Panc1 (cell line): Measurements from ENCODE around the gene GABRB1.

Experiments
- CTCF ChIP-seq: fragments of 450-650 bp; IDR thresholded peaks from 2 replicates; pipeline ENCODE4 v1.5.1; 2017; ENCODE audit warnings: mild to moderate bottlenecking
- POLR2AphosphoS5 ChIP-seq: IDR thresholded peaks from 2 replicates; pipeline ENCODE4 v1.6.1; 2012; ENCODE audit warnings: mild to moderate bottlenecking, low read depth, low read length, moderate library complexity
- SIN3A ChIP-seq: IDR thresholded peaks from 2 replicates; pipeline ENCODE4 v1.6.1; 2012; ENCODE audit warnings: low read depth, mild to moderate bottlenecking, low read length, moderate library complexity, borderline replicate concordance; ENCODE audit not compliant: insufficient read depth
- TF ChIP-seq, protein P1 (sequence below), 2 experiments: IDR thresholded peaks; 2 replicates each; pipeline ENCODE4 v1.6.1; 2011 to 2012; ENCODE audit warnings: low read depth in 2 of 2, control low read depth in 1 of 2, low read length in 1 of 2, mild to moderate bottlenecking in 1 of 2, moderate library complexity in 1 of 2; ENCODE audit not compliant: insufficient read depth in 1 of 2

- no peak for TF ChIP-seq SIN3A
- TF ChIP-seq CTCF = no peak
- no peak for TF ChIP-seq POLR2AphosphoS5
- TF ChIP-seq, protein P1, sequence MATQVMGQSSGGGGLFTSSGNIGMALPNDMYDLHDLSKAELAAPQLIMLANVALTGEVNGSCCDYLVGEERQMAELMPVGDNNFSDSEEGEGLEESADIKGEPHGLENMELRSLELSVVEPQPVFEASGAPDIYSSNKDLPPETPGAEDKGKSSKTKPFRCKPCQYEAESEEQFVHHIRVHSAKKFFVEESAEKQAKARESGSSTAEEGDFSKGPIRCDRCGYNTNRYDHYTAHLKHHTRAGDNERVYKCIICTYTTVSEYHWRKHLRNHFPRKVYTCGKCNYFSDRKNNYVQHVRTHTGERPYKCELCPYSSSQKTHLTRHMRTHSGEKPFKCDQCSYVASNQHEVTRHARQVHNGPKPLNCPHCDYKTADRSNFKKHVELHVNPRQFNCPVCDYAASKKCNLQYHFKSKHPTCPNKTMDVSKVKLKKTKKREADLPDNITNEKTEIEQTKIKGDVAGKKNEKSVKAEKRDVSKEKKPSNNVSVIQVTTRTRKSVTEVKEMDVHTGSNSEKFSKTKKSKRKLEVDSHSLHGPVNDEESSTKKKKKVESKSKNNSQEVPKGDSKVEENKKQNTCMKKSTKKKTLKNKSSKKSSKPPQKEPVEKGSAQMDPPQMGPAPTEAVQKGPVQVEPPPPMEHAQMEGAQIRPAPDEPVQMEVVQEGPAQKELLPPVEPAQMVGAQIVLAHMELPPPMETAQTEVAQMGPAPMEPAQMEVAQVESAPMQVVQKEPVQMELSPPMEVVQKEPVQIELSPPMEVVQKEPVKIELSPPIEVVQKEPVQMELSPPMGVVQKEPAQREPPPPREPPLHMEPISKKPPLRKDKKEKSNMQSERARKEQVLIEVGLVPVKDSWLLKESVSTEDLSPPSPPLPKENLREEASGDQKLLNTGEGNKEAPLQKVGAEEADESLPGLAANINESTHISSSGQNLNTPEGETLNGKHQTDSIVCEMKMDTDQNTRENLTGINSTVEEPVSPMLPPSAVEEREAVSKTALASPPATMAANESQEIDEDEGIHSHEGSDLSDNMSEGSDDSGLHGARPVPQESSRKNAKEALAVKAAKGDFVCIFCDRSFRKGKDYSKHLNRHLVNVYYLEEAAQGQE (IDR thresholded peaks at IDR 0.05; ENCODE audit: insufficient read depth in 1 of 2, low read depth in 2 of 2, low read length in 1 of 2) = no peak
These were observed 311.4 kb downstream of the GABRB1 start for GRCh38 chr4:47342796-47343195.
